Caki2 (cell line): ENCODE data around the gene AKR1B1. TPM values are rescaled to one million over a fixed set of nuclear protein-coding genes. Genes with fewer than 3 reads are reported as not detected.
"Not testable (repeated sequence)": the region's sequence is repeated elsewhere in the genome, so short reads cannot be mapped to it uniquely, and the experiment has no call there.

Experiments used
- DNase-seq: peaks from one replicate; pipeline ENCODE4 v3.0.0-alpha.2; 2015; ENCODE audit warnings: low read depth
- in situ Hi-C: cut with HindIII; loops from 2 replicates; pipeline ENCODE4 v1.10.0; 2016; ENCODE audit warnings: low sequenced_read_pairs, low pct_unique_long_range_greater_than_20kb, mixed read lengths
- total RNA-seq: library from RNA; depleted of rRNA; stranded (reverse); fragments of >200 nt; shearing (Covaris generic); gene quantifications from 2 replicates; pipeline ENCODE4 v1.2.3, GENCODE V29; 2014; ENCODE audit warnings: low replicate concordance; rRNA removed

AKR1B1 gene
- 2,179 and 2,713 TPM in 2 replicates for total RNA-seq

DNA sequence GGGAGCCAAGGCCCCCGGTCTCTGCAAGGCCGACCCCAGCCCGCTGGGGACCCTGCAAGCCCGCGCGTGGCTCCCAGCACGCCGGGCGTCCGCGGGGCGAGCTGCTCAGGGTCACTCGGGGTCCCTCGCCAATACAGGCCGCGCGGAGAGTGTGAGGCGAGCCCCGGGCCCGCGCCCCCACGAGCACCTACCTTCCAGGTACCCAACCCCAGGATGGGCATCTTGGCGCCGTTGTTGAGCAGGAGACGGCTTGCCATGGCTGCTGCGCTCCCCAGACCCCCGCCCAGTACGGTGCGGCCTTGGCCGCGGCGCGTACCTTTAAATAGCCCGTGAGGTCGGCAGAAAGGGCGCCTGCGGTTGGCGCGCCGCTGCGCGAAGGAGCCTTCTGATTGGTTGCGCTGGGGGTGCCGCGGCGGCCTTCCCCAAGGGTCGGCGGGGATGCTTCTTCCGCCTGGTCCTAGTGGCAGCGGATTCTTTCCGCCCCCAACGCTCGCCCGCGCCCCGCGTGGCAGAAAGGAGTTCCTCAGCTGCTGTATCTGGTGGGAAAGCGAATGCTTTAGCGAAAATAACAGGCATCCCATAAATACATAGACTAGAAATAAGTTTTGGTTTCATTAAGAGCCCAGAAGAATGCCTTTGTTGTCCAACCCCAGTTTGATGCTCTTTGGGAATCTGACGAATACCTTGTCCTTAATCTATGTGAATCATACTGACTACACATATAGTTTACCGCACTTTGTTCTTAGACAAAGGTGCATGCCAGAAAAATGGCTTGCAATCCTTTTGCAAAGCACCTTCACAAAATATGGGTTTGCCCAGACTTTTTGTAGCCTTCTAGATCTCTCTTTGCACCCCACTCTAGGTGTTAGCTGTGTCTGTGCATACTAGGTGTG lies at the start of gene AKR1B1:
AKR1B1 (minus strand) TSS at position 295 of the 893 bp plus-strand sequence; CDS start at position 257, 38 bp downstream.
- DNase-seq = peak; percentile 93
- in situ Hi-C loops = no loop called here

GRCh38 chr7:134505856-134506255 lies 47.0 kb upstream of the AKR1B1 start:
- in situ Hi-C loops = no loop called here
- no peak for DNase-seq

GRCh38 chr7:134504660-134505164 lies 45.8 kb upstream of the AKR1B1 start:
- in situ Hi-C loops = no loop called here
- no peak for DNase-seq

GRCh38 chr7:134502463-134503371 lies 43.8 kb upstream of the AKR1B1 start:
- in situ Hi-C loops = no loop called here
- no peak for DNase-seq

DNA sequence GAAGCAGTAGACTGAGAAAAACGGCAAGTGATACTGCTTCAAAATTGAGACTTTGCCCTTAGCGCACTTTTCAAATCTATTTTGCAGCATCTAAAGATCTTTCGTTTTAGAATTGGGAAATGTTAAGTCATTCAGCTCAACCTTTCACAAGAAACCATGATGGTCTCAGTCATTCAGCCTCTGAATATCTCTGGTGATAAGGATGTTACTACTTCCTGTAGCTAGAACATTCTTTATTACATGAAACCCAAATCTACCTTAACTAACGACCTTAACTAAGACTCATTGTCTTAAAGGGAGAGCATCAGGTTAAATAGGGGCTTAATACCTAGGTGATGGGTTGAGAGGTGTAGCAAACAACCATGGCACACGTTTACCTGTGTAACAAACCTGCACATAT lies 42.1 kb upstream of the AKR1B1 start:
- DNase-seq = no peak
- in situ Hi-C loops = no loop called here

- DNase-seq = no peak
- in situ Hi-C loops = no loop called here
Observed at GRCh38 chr7:134500406-134500805, 41.5 kb upstream of the AKR1B1 start.

GRCh38 chr7:134495546-134495945 lies 36.6 kb upstream of the AKR1B1 start:
- in situ Hi-C loops = no loop called here
- DNase-seq = no peak

GRCh38 chr7:134493091-134493490 lies 34.2 kb upstream of the AKR1B1 start:
- DNase-seq = no peak
- in situ Hi-C loops = no loop called here

- in situ Hi-C loops, DNase-seq: not testable (repeated sequence)
Observed at GRCh38 chr7:134487721-134488120, 28.8 kb upstream of the AKR1B1 start.

DNA sequence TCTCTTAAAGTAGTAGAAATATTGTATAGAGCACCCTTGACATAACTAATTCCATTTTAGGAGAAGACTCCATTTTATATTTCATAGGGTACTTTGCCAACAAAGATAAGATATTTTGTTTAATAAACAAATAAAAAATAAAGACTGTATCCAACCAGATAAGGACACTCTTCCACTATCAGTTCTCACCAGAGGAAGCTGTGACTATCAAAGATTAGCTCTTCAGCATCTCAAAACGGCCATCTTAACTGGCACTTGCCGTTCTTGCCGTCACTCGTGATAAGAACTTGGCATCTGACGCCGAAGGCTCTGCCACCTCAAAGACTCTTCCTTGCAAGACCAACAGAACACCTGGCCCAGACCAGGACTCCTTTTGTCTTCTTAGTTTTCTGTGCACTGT lies 26.3 kb upstream of the AKR1B1 start:
- DNase-seq = no peak
- in situ Hi-C loops = no loop called here

- DNase-seq = no peak
- in situ Hi-C loops = no loop called here
Observed at GRCh38 chr7:134483296-134483695, 24.4 kb upstream of the AKR1B1 start.

DNA sequence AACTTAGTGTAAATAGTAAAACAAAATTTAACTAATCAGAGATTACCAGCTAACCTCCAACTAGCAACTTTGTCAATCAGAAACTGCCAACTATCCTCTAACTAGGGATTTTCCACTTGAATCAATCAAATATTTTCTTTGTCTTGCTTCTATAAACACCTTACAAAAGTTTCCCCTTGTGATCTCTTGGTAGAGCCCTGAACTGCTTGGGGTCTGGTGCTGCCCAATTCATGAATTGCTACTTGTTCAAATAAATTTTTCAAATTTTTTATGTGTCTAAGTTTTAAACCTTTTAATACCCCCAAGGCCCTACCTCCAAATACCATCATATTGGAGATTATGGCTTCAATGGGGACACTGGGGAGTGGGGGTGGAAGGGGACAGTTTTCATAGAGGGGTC lies 24.0 kb upstream of the AKR1B1 start:
- no peak for DNase-seq
- in situ Hi-C loops = no loop called here

- in situ Hi-C loops = no loop called here
- no peak for DNase-seq
Observed at GRCh38 chr7:134481167-134481566, 22.3 kb upstream of the AKR1B1 start.

DNA sequence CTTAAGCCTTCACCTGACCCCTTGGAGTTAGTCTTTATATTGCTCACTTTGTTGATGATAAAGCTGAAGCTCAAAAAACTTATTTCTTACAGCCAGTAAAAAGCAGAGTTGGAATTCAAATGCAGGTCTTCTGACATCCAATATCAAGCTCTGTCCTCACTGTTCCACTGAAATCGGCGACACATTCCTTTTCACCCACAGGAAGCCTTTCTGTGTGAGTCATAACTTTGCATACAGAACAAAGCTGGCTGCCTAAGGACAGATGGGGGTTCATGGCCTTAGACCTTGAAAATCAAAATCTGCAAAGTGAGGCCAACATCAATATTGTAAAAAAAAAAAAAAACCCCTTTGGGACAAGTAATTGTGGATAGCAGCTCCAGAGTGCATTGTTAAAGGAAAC lies 21.8 kb upstream of the AKR1B1 start:
- DNase-seq = peak; percentile 53
- in situ Hi-C loops = no loop called here

DNA sequence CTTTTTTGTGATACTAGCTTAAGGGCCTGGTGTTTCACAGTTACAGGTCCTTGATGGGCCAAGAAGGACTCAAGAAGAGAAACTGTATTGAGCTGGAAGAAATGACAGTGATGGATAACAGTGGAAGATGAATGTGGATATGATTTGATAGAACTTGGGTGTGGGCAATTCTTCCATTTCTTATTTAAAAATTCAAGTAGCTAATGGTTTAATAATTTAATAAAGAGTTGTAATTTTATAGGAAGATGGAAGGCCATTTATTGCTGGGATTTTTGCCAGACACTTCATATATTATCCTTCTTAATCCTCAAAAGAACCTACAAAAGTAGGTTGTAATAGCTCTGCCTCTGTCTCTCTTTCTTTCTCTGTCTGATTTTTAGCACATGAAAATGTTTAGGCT lies 21.3 kb upstream of the AKR1B1 start:
- no peak for DNase-seq
- in situ Hi-C loops = no loop called here

GRCh38 chr7:134478707-134479106 lies 19.8 kb upstream of the AKR1B1 start:
- in situ Hi-C loops = no loop called here
- DNase-seq = no peak

DNA sequence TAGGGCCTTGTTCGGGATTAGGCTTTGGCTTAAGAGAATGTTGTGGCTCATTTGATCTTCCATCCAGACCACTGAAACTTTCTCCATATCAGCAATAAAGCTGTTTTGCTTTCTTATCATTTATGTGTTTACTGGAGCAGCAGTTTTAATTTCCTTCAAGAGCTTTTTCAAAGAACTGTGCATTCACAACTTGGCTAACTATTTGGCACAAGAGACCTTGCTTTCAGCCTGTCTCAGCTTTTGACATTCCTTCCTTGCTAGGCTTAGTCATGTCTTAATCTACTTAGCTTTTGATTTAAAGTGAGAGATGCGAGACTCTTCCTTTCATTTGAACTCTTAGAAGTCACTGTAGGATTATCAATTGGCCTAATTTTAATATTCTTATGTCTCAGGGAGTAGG lies 19.1 kb upstream of the AKR1B1 start:
- in situ Hi-C loops = no loop called here
- DNase-seq = no peak

GRCh38 chr7:134476044-134476443 lies 17.1 kb upstream of the AKR1B1 start:
- in situ Hi-C loops = no loop called here

DNA sequence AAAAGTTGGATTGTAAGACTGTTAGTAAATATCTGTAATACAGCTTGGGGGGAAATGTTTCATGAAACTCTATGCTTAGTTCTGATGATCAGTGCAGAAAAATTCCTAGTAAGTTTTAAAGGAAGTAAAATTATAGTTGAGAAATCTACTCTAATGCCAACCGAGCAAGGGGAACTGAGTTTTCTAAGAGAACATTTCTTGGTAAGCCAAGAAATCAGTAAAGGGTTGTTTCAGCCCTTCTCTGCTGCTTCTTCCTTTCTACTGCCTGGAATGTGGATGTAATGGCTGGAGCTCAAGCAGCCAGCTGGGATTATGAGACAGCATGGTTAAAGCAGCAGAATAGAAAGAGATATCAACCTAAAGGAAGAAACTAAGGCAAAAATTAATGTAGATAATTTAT lies 15.9 kb upstream of the AKR1B1 start:
- no peak for DNase-seq
- in situ Hi-C loops = no loop called here

More at GRCh38 chr7:134476044-134476443, 17.1 kb upstream of the AKR1B1 start:
- no peak for DNase-seq
